ENCODE data around the gene TMED4. TPM values are rescaled to one million over a fixed set of nuclear protein-coding genes. Genes with fewer than 3 reads are reported as not detected.

Gene TMED4
- total and polyA plus RNA-seq, 12 donors = 42.9 to 81.4 (median 67.8) TPM

DNA sequence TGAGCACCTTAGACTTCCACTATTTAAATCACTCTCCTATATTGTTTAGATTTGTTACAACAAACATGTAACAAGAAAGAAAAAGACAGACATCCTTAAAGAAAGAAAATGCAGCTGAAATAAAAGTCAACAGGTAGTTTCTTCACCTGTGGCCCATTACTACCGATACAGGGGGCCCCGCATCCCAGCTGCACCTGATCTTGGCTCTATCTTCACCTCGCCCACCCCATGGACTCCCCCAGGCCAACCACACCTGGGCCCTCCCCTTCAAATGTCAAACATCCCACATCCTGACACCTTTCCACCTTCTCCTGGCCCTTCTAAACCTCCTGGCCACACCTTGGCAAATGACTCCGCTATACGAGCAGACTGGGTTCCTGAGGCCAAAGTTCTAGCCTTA is 15.4 kb downstream of the TMED4 start:
- Histone ChIP-seq H3K27ac (no peak overlapping the region), H3K36me3 (peaks cover 0 to 88% (median 66%) of the 10 kb centered on the region in 9 donors), H3K27me3 (no peaks in the 10 kb centered on the region), H3K4me1 (peaks cover 0 to 14% (median 0%) of the 10 kb centered on the region in 9 donors), H3K4me3 (no peak overlapping the region), H3K9me3 (no peaks in the 10 kb centered on the region)
- no peak for ATAC-seq
- WGBS, 2 donors = 93 to 98% methylated on average over 5 of the region's 5 CpGs
- DNase-seq = no peak
- intact Hi-C loops (cut with DNase I) = loop anchor here in 8 of 10 donors (5.0 to 10.0 kb wide), 5 partner anchors 82 to 332 kb away; no protein-coding TSS in a partner anchor
- TF ChIP-seq, protein P1, sequence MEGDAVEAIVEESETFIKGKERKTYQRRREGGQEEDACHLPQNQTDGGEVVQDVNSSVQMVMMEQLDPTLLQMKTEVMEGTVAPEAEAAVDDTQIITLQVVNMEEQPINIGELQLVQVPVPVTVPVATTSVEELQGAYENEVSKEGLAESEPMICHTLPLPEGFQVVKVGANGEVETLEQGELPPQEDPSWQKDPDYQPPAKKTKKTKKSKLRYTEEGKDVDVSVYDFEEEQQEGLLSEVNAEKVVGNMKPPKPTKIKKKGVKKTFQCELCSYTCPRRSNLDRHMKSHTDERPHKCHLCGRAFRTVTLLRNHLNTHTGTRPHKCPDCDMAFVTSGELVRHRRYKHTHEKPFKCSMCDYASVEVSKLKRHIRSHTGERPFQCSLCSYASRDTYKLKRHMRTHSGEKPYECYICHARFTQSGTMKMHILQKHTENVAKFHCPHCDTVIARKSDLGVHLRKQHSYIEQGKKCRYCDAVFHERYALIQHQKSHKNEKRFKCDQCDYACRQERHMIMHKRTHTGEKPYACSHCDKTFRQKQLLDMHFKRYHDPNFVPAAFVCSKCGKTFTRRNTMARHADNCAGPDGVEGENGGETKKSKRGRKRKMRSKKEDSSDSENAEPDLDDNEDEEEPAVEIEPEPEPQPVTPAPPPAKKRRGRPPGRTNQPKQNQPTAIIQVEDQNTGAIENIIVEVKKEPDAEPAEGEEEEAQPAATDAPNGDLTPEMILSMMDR (IDR thresholded peaks at IDR 0.05) = no peak

DNA sequence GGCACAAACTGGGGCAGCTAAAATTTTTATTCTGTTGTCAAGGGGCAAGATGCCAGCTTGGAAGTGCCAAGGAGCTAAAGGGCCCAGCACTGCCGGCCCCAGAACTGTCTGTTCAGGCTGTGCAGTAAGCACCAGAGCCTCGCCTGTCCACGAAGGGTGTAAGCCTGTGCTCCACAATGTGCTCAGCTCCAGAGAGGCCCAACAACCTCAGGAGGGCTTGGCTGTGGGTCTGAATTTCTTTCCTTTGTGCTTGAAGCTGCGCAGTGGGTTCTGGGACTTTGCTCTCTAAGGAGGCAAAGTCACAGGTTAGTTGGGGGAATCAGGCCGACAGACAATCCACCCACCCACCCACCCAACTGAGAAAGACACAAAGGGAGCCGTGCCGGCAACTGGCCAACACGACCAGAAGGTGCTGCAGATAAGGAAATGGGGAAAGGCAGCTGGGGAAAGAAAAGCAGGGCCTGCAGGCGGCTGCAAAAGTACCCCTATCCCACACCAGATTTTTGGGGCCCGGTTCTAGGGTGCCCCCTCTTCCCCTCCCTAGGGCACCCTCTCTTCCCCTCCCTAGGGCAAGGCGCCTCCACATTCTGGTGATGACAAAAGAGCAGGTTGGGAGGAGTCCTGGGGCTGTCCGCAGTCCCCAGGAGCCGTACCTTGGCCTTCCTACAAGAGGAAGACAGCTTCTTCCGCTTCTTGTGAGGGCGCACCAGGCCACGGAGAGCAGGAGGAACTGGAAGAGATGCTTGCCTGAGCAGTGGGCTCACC is 16.1 kb downstream of the TMED4 start:
- 65 to 67% methylated on average over 16 of the region's 16 CpGs for WGBS, 2 donors
- Histone ChIP-seq H3K27me3 (no peaks in the 10 kb centered on the region), H3K36me3 (peaks cover 0 to 81% (median 59%) of the 10 kb centered on the region in 9 donors), H3K4me1 (peaks cover 0 to 14% (median 0%) of the 10 kb centered on the region in 9 donors), H3K27ac (peak overlapping the region in 6 of 10 donors; percentile 1 to 53 (median 20)), H3K9me3 (no peaks in the 10 kb centered on the region), H3K4me3 (no peak overlapping the region)
- intact Hi-C loops (cut with DNase I) = loop anchor here in 9 of 10 donors (2.0 to 10.0 kb wide), 6 partner anchors 81 to 331 kb away; no protein-coding TSS in a partner anchor
- TF ChIP-seq, protein P1 (IDR thresholded peaks at IDR 0.05) = peak in 2 of 9 donors; percentile 13 to 33
- ATAC-seq (peak; percentile 6 to 40 (median 28)), DNase-seq (no peak)

DNA sequence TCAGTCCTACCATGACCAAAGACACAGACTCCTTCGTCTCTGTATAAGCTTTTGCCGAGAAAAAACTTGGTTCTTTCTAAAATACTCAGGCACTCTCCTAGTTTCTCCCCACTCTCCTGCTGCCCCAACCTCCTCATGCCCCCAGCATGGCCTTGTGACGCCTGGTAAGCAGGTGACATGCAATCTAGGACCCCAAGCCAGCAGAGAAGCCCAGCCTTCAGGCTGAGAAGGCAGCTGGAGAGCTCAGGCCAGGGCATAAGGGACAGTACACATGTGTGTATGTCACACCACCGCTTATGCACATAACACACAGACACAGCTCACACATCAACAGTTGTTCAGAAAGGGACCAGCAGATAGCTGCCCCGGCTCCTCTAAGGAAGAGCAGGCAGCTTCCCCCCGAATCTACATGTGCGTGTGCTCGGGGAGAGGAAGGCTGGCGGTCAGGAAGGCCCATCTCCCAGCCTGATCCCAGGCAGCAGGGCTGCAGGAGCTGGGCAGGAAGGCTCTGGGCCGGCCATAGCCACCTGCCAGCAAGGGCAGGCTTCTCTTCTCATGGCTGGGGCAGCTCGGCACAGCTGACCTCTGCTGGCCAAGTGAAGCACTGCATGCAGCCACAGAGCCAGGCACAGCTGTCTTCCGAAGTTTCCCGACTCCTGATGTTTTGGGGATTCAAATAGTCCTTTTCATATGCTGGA is 16.8 kb downstream of the TMED4 start:
- peaks cover 0 to 73% (median 52%) of the 10 kb centered on the region in 9 donors for H3K36me3 ChIP-seq
- H3K27ac ChIP-seq = peak overlapping the region in 5 of 10 donors; percentile 1 to 53 (median 15)
- H3K4me3 ChIP-seq = no peak overlapping the region
- no peaks in the 10 kb centered on the region for H3K9me3 ChIP-seq
- intact Hi-C loops (cut with DNase I) = loop anchor here in 9 of 10 donors (2.0 to 10.0 kb wide), 6 partner anchors 80 to 330 kb away; no protein-coding TSS in a partner anchor
- DNase-seq = peak; percentile 44 to 72
- no peaks in the 10 kb centered on the region for H3K27me3 ChIP-seq
- WGBS, 2 donors = 56 to 62% methylated on average over 13 of the region's 13 CpGs
- peaks cover 0 to 14% (median 0%) of the 10 kb centered on the region in 9 donors for H3K4me1 ChIP-seq
- ATAC-seq = peak; percentile 74 to 92 (median 88)
- TF ChIP-seq, protein P1 (IDR thresholded peaks at IDR 0.05) = peak; percentile 91 to 100 (median 97)

DNA sequence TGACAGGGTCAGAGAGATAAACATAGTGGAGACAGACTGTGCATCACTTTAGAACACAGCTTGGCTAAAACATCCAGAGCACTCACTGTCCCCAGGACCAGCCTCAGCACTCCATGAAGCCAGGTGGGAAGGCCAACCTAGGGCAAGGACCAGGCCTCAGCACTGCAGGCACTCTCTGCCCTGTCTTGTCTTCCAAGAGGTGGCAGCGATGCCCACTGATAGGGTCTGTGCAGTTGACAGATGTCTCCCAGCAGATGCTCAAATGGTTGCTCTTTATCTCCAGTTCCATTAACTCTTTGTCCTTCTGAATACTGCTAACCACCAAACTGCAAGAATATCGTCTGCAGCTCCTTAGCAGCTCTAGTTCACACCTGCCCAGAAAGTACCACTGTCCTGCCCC is 17.4 kb downstream of the TMED4 start:
- intact Hi-C loops (cut with DNase I) = loop anchor here (2.0 to 10.0 kb wide), 7 partner anchors 80 to 330 kb away; no protein-coding TSS in a partner anchor
- Histone ChIP-seq H3K4me1 (peaks cover 0 to 14% (median 0%) of the 10 kb centered on the region in 9 donors), H3K27me3 (no peaks in the 10 kb centered on the region), H3K27ac (no peak overlapping the region), H3K4me3 (no peak overlapping the region), H3K36me3 (peaks cover 0 to 67% (median 47%) of the 10 kb centered on the region in 9 donors), H3K9me3 (no peaks in the 10 kb centered on the region)
- WGBS, 2 donors = 61 to 67% methylated on average over 2 of the region's 2 CpGs
- ATAC-seq (peak in 1 of 8 donors; percentile 8), DNase-seq (no peak)
- TF ChIP-seq, protein P1 (IDR thresholded peaks at IDR 0.05) = no peak
